Lower leg skin (tissue), 4 donors: ENCODE data around the gene BCL2L1. TPM values are rescaled to one million over a fixed set of nuclear protein-coding genes. Genes with fewer than 3 reads are reported as not detected.

Experiments used
- DNase-seq, 2 donors: peaks; one replicate each; pipeline ENCODE4 v3.0.0-alpha.2; 2019; ENCODE audit warnings: low spot score in 2 of 2
- H3K4me3 ChIP-seq: fragments of 200-600 bp; sonication (generic); 2 replicates; pipeline ENCODE4 v1.5.1; 2017; ENCODE audit warnings: mild to moderate bottlenecking, low read depth; ENCODE audit not compliant: poor library complexity, severe bottlenecking
- CTCF ChIP-seq, 3 donors: fragments of 450-650 bp; IDR thresholded peaks; one replicate each; pipeline ENCODE4 v1.5.1; 2016; ENCODE audit warnings: antibody characterized with exemption in 3 of 3, mild to moderate bottlenecking in 3 of 3, moderate library complexity in 2 of 3
- POLR2A ChIP-seq, 2 donors: fragments of 450-650 bp; IDR thresholded peaks; one replicate each; pipeline ENCODE4 v1.6.1; 2016 to 2017; ENCODE audit warnings: antibody characterized with exemption in 2 of 2, mild to moderate bottlenecking in 1 of 2, moderate library complexity in 1 of 2
- WGBS, 2 donors: methylation state at CpG; one replicate each; pipeline ENCODE4 v1.1.5; 2018; 5-methylcytosine and 5-hydroxymethylcytosine counted together
- intact Hi-C: fragments of 100-400 bp; cut with DNase I; formaldehyde crosslinking; loops from one replicate; pipeline ENCODE4 v1.15.0; 2023; ENCODE audit warnings: low total_unique reads
- total RNA-seq, 4 donors: library from RNA; depleted of rRNA; stranded (reverse); fragments of >200 nt; gene quantifications; one replicate each; pipeline ENCODE4 v1.1.0, GENCODE V29; 2016

BCL2L1 gene
- total RNA-seq, 4 donors from 2014 or later = 115 to 152 (median 125) TPM

GRCh38 chr20:31723069-31723318 lies 326 bp upstream of the BCL2L1 start:
- intact Hi-C loops = loop anchor here (5.0 to 10.0 kb wide), 2 partner anchors 61 to 168 kb away; no protein-coding TSS in a partner anchor
- TF ChIP-seq CTCF (IDR thresholded peaks at IDR 0.05) (peak in 1 of 3 donors; percentile 3), POLR2A (IDR thresholded peaks at IDR 0.05) (no peak)
- peak overlapping the region; percentile 74 for H3K4me3 ChIP-seq
- no peak for DNase-seq
- 0% methylated on average over 1 to 10 of the region's 10 CpGs for WGBS, 2 donors

DNA sequence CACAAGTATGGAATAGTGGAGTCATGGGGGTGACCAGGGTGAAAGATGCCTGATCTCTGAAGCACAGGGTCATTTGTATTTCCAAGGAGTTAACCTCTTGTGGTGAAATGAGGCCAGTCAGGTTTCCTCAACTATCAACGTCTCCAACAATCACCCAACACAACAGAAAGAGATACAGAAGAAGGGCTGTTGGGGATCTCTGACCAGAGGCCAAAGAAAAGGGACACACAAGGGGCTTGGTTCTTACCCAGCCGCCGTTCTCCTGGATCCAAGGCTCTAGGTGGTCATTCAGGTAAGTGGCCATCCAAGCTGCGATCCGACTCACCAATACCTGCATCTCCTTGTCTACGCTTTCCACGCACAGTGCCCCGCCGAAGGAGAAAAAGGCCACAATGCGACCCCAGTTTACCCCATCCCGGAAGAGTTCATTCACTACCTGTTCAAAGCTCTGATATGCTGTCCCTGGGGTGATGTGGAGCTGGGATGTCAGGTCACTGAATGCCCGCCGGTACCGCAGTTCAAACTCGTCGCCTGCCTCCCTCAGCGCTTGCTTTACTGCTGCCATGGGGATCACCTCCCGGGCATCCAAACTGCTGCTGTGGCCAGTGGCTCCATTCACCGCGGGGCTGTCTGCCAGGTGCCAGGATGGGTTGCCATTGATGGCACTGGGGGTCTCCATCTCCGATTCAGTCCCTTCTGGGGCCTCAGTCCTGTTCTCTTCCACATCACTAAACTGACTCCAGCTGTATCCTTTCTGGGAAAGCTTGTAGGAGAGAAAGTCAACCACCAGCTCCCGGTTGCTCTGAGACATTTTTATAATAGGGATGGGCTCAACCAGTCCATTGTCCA lies 1.0 kb downstream of the BCL2L1 start:
- TF ChIP-seq CTCF (IDR thresholded peaks at IDR 0.05) = no peak
- 42 to 43% methylated on average over 22 of the region's 22 CpGs for WGBS, 2 donors
- intact Hi-C loops = loop anchor here (5.0 to 10.0 kb wide), 2 partner anchors 59 to 167 kb away; no protein-coding TSS in a partner anchor
- peak overlapping the region; percentile 74 for H3K4me3 ChIP-seq
- DNase-seq = peak in 1 of 2 donors; percentile 89

- DNase-seq = no peak
Measured at GRCh38 chr20:31720486-31721407, 1.9 kb downstream of the BCL2L1 start.

DNA sequence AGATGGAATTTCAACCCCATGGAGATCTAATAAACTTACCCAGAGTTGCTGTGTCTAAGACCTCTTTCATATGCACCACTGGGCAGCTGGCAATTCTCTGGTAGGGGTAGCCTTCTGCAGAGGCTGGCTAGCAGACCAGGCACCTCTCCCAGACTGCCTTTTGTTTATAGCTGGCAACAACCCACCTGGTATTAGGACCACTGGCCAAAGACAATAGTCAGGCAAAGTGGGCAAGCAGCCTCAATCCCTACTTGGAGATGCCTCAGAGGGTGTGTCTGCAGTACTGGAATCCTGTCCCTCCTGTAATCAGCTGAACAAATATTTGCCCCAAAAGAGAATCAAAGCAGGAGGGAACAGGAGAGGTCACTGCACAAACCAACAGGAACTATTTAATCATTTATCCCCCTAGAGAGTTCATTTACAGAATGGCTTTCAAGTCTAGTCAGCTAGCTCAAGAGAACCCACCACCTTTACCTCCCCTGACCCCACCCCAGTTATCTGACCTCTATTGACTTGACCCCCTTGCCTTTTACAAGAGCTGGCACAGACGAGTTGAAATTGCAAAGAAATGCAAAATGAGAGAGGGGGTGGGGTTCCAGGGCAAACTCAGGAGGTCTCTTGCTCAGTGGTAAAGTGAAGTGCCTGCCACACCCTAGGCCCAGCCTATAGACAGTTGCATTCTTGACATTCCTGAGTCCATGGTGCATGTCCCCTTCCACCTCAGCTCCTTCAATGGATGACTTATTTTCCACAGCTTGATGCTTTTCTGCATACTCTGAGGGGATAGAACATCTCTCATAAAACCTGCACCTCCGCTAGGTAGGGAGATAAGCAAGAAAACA lies 2.8 kb downstream of the BCL2L1 start:
- DNase-seq = no peak
- 38 to 52% methylated on average over 2 of the region's 2 CpGs for WGBS, 2 donors
- TF ChIP-seq POLR2A (IDR thresholded peaks at IDR 0.05) (no peak), CTCF (IDR thresholded peaks at IDR 0.05) (no peak)
- intact Hi-C loops = loop anchor here (5.0 to 10.0 kb wide), 2 partner anchors 58 to 165 kb away; no protein-coding TSS in a partner anchor
- peak overlapping the region; percentile 74 for H3K4me3 ChIP-seq

More at GRCh38 chr20:31720486-31721407, 1.9 kb downstream of the BCL2L1 start:
- TF ChIP-seq CTCF (IDR thresholded peaks at IDR 0.05) (no peak), POLR2A (IDR thresholded peaks at IDR 0.05) (no peak)
- intact Hi-C loops = loop anchor here (5.0 to 10.0 kb wide), 2 partner anchors 58 to 166 kb away; no protein-coding TSS in a partner anchor
- peak overlapping the region; percentile 74 for H3K4me3 ChIP-seq
- WGBS, 2 donors = 17 to 27% methylated on average over 7 of the region's 7 CpGs

DNA sequence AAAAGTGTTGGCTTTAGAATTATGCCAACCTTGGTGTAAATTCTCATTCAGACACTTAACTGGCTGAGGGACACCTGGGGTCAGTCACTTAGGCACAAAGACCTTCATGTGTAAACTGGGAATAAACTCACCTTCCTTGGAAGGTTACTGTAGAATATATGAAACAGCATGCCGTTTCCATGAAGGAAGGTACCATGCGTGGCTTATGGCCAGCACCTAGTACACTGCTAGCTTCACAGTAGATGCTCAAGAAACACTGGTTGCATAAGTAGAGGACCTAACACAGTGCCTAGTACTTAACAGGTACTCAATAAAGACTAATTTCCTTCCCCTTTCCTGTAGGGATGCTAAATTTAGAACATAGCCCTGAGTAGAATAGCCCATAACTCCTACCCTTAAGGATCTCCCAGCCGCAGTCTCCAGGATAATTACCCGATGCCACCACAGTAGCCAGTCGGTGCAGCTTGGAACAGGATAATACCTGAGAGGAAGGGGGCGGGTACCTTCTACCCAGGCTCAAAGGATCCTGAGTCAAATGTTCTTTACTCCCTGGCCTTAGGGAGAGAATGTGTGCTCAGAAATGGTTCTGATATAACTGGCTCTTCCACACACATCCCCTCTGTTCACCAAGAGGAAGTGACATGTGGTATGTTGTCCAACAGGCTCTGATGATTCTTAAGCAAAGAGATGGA lies 3.6 kb downstream of the BCL2L1 start:
- 36 to 40% methylated on average over 6 of the region's 6 CpGs for WGBS, 2 donors
- intact Hi-C loops = no loop called here
- peak in 1 of 2 donors; percentile 68 for DNase-seq
- TF ChIP-seq CTCF (IDR thresholded peaks at IDR 0.05) = no peak
- TF ChIP-seq POLR2A (IDR thresholded peaks at IDR 0.05) = peak in 1 of 2 donors; percentile 3
- H3K4me3 ChIP-seq = no peak overlapping the region
